ENCODE results near the gene AK4.

AK4 gene

GRCh38 chr1:65147424-65148177 lies 402 bp upstream of the AK4 start:
- TF ChIP-seq POLR2AphosphoS5 (IDR thresholded peaks at IDR 0.05; ENCODE audit: low read depth, low read length) (no peak), FOXP2 (optimal IDR thresholded peaks at IDR 0.05; ENCODE audit: borderline replicate concordance, extremely low read depth, extremely low read length, insufficient read depth) (no peak), TAF1 (IDR thresholded peaks at IDR 0.05; ENCODE audit: borderline replicate concordance, insufficient read depth, low read length) (no peak)

- TF ChIP-seq SIN3A (IDR thresholded peaks at IDR 0.05; ENCODE audit: borderline replicate concordance, insufficient read depth, low read length) (no peak), POLR2AphosphoS5 (IDR thresholded peaks at IDR 0.05; ENCODE audit: low read depth, low read length) (no peak), TAF1 (IDR thresholded peaks at IDR 0.05; ENCODE audit: borderline replicate concordance, insufficient read depth, low read length) (no peak), FOXP2 (optimal IDR thresholded peaks at IDR 0.05; ENCODE audit: borderline replicate concordance, extremely low read depth, extremely low read length, insufficient read depth) (no peak)
- TF ChIP-seq, protein P1, sequence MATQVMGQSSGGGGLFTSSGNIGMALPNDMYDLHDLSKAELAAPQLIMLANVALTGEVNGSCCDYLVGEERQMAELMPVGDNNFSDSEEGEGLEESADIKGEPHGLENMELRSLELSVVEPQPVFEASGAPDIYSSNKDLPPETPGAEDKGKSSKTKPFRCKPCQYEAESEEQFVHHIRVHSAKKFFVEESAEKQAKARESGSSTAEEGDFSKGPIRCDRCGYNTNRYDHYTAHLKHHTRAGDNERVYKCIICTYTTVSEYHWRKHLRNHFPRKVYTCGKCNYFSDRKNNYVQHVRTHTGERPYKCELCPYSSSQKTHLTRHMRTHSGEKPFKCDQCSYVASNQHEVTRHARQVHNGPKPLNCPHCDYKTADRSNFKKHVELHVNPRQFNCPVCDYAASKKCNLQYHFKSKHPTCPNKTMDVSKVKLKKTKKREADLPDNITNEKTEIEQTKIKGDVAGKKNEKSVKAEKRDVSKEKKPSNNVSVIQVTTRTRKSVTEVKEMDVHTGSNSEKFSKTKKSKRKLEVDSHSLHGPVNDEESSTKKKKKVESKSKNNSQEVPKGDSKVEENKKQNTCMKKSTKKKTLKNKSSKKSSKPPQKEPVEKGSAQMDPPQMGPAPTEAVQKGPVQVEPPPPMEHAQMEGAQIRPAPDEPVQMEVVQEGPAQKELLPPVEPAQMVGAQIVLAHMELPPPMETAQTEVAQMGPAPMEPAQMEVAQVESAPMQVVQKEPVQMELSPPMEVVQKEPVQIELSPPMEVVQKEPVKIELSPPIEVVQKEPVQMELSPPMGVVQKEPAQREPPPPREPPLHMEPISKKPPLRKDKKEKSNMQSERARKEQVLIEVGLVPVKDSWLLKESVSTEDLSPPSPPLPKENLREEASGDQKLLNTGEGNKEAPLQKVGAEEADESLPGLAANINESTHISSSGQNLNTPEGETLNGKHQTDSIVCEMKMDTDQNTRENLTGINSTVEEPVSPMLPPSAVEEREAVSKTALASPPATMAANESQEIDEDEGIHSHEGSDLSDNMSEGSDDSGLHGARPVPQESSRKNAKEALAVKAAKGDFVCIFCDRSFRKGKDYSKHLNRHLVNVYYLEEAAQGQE (IDR thresholded peaks at IDR 0.05; ENCODE audit: insufficient read depth in 1 of 2, low read depth in 2 of 2, low read length in 2 of 2) = no peak
Measured at GRCh38 chr1:65148548-65149350, 746 bp downstream of the AK4 start.

DNA sequence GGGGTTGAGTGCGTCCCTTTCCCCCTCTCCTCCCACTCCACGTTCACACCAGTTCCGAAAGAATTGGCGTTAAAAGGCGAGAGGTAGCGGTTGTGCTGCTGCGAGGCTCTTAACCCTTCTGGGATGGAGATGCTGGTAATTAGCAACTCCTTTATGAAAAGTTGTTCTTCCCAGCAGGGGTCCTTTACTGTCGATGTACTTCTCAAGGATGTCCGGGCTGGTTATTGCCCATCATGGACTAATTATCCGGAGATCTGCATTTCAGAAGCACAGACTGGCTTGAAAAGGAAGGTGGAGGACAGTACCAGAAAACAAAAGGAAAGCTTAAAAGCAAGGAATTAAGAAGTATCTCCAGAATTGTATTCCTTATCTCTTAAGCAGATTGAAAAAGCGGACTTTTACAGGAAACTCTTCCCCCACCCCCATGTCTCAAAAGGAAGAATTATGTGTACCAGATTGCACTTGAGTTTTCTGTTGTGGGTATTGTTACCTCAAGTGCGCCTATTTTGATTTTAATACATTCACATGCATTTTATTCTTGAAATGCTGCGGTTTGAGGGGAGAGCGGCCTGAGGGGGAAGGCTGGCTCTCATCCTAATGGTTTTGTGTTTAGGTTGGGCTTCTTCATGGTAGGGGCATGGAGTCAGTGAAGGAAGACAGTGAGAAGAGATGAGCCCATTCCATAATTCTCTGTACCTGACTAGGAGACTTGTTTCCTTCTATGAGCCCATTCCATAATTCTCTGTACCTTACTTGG lies 1.5 kb downstream of the AK4 start:
- TF ChIP-seq TAF1 (IDR thresholded peaks at IDR 0.05; ENCODE audit: borderline replicate concordance, insufficient read depth, low read length) (no peak), POLR2AphosphoS5 (IDR thresholded peaks at IDR 0.05; ENCODE audit: low read depth, low read length) (no peak), FOXP2 (optimal IDR thresholded peaks at IDR 0.05; ENCODE audit: borderline replicate concordance, extremely low read depth, extremely low read length, insufficient read depth) (no peak), SIN3A (IDR thresholded peaks at IDR 0.05; ENCODE audit: borderline replicate concordance, insufficient read depth, low read length) (no peak)
- TF ChIP-seq, protein P1 (IDR thresholded peaks at IDR 0.05; ENCODE audit: insufficient read depth in 1 of 2, low read depth in 2 of 2, low read length in 2 of 2) = no peak

DNA sequence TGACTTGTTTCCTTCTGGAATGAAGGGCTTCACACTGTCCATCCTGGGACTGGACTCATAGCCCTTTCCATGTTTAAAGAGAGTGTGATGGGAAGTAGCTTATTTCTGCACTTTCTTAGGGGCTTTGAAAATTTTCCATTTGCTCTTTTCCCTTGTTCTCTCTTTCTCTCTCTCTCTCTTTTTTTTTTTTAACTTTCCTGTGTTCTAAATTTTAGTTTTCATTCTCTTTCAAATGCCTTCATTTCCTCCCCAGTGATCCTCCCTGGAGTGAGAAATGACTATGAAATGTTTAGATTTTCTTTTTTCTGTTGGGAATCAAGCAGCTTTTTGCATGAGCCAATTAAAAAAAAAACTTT lies 2.1 kb downstream of the AK4 start:
- TF ChIP-seq, protein P1 (IDR thresholded peaks at IDR 0.05; ENCODE audit: insufficient read depth in 1 of 2, low read depth in 2 of 2, low read length in 2 of 2) = no peak
- TF ChIP-seq SIN3A (IDR thresholded peaks at IDR 0.05; ENCODE audit: borderline replicate concordance, insufficient read depth, low read length) (no peak), FOXP2 (optimal IDR thresholded peaks at IDR 0.05; ENCODE audit: borderline replicate concordance, extremely low read depth, extremely low read length, insufficient read depth) (no peak), TAF1 (IDR thresholded peaks at IDR 0.05; ENCODE audit: borderline replicate concordance, insufficient read depth, low read length) (no peak), POLR2AphosphoS5 (IDR thresholded peaks at IDR 0.05; ENCODE audit: low read depth, low read length) (no peak)

DNA sequence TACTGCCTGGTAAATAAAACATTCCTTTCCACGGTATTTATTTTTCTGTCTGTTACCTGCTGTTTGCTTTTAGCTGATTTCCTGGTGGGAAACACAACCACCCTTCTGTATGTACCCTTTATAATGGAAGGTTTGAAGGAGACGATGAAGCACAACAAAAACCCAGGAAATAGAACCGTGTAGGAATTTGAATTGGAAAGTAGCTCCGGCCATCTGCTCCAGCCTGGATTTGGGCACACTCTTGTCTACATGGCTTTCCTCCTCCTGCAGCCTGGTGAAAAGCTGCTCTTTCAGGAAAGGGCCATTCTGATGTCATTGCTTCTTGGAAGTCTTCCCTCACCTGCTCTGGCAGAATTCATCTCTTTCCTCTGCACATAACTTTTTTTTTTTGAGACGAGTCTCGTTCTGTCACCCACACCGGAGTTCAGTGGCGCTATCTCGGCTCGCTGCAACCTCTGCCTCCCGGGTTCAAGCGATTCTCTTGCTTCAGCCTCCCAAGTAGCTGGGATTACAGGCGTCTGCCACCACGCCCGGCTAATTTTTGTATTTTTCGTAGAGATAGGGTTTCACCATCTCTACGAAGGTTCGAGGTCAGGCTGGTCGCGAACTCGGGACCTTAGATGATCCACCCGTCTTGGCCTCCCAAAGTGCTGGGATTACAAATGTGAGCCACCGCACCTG lies 2.7 kb downstream of the AK4 start:
- TF ChIP-seq FOXP2 (optimal IDR thresholded peaks at IDR 0.05; ENCODE audit: borderline replicate concordance, extremely low read depth, extremely low read length, insufficient read depth) (no peak), SIN3A (IDR thresholded peaks at IDR 0.05; ENCODE audit: borderline replicate concordance, insufficient read depth, low read length) (no peak), TAF1 (IDR thresholded peaks at IDR 0.05; ENCODE audit: borderline replicate concordance, insufficient read depth, low read length) (no peak), POLR2AphosphoS5 (IDR thresholded peaks at IDR 0.05; ENCODE audit: low read depth, low read length) (no peak)
- TF ChIP-seq, protein P1 (IDR thresholded peaks at IDR 0.05; ENCODE audit: insufficient read depth in 1 of 2, low read depth in 2 of 2, low read length in 2 of 2) = no peak

Measured in PFSK-1 (cell line).